ENCODE data around the gene ALDH1L1.
A peak's percentile ranks its signal among the peaks of the same experiment; 100 is the strongest.

ALDH1L1 gene

GRCh38 chr3:126179825-126180476 lies 435 bp downstream of the ALDH1L1 start:
- H3K9me3 ChIP-seq (ENCODE audit: control insufficient read depth, insufficient read depth, low read length), result no peaks in the 10 kb centered on the region
- H3K9ac ChIP-seq (ENCODE audit: low read depth, low read length), result peak overlapping the region; percentile 79; the same call in 1 of the 2 replicates
- no peaks in the 10 kb centered on the region for H3K36me3 ChIP-seq (ENCODE audit: insufficient read depth, low read length)
- H3K4me1 ChIP-seq (ENCODE audit: insufficient read depth, low read length), result no peaks in the 10 kb centered on the region; the same call in 1 of the 2 replicates

- H3K36me3 ChIP-seq (ENCODE audit: insufficient read depth, low read length), result no peaks in the 10 kb centered on the region
- H3K9me3 ChIP-seq (ENCODE audit: control insufficient read depth, insufficient read depth, low read length), result no peaks in the 10 kb centered on the region
- no peak overlapping the region for H3K9ac ChIP-seq (ENCODE audit: low read depth, low read length)
- peaks cover 7% of the 10 kb centered on the region for H3K4me1 ChIP-seq (ENCODE audit: insufficient read depth, low read length)
These were observed 10.2 kb downstream of the ALDH1L1 start for GRCh38 chr3:126170073-126170777.

- no peak overlapping the region for H3K9ac ChIP-seq (ENCODE audit: low read depth, low read length)
- H3K9me3 ChIP-seq (ENCODE audit: control insufficient read depth, insufficient read depth, low read length), result no peaks in the 10 kb centered on the region
- peaks cover 7% of the 10 kb centered on the region for H3K4me1 ChIP-seq (ENCODE audit: insufficient read depth, low read length)
- no peaks in the 10 kb centered on the region for H3K36me3 ChIP-seq (ENCODE audit: insufficient read depth, low read length)
These were observed 12.8 kb downstream of the ALDH1L1 start for GRCh38 chr3:126167566-126167965.

GRCh38 chr3:126166009-126166408 lies 14.4 kb downstream of the ALDH1L1 start:
- H3K9ac ChIP-seq (ENCODE audit: low read depth, low read length), result no peak overlapping the region
- no peaks in the 10 kb centered on the region for H3K36me3 ChIP-seq (ENCODE audit: insufficient read depth, low read length)
- peaks cover 7% of the 10 kb centered on the region for H3K4me1 ChIP-seq (ENCODE audit: insufficient read depth, low read length)
- H3K9me3 ChIP-seq (ENCODE audit: control insufficient read depth, insufficient read depth, low read length), result no peaks in the 10 kb centered on the region

GRCh38 chr3:126161309-126161708 lies 19.1 kb downstream of the ALDH1L1 start:
- no peaks in the 10 kb centered on the region for H3K4me1 ChIP-seq (ENCODE audit: insufficient read depth, low read length)
- no peak overlapping the region for H3K9ac ChIP-seq (ENCODE audit: low read depth, low read length)
- no peaks in the 10 kb centered on the region for H3K36me3 ChIP-seq (ENCODE audit: insufficient read depth, low read length)
- 0 out of 2 replicates have a peak, but pooled peaks cover 4% of the 10 kb centered on the region for H3K9me3 ChIP-seq (ENCODE audit: control insufficient read depth, insufficient read depth, low read length)

- Histone ChIP-seq H3K36me3 (ENCODE audit: insufficient read depth, low read length) (no peaks in the 10 kb centered on the region), H3K9ac (ENCODE audit: low read depth, low read length) (no peak overlapping the region), H3K9me3 (ENCODE audit: control insufficient read depth, insufficient read depth, low read length) (0 out of 2 replicates have a peak, but pooled peaks cover 4% of the 10 kb centered on the region), H3K4me1 (ENCODE audit: insufficient read depth, low read length) (no peaks in the 10 kb centered on the region)
These were observed 19.9 kb downstream of the ALDH1L1 start for GRCh38 chr3:126160243-126161210.

- H3K9ac ChIP-seq (ENCODE audit: low read depth, low read length), result no peak overlapping the region
- 0 out of 2 replicates have a peak, but pooled peaks cover 4% of the 10 kb centered on the region for H3K9me3 ChIP-seq (ENCODE audit: control insufficient read depth, insufficient read depth, low read length)
- no peaks in the 10 kb centered on the region for H3K36me3 ChIP-seq (ENCODE audit: insufficient read depth, low read length)
- no peaks in the 10 kb centered on the region for H3K4me1 ChIP-seq (ENCODE audit: insufficient read depth, low read length)
These were observed 20.9 kb downstream of the ALDH1L1 start for GRCh38 chr3:126159476-126159875.

GRCh38 chr3:126158912-126159454 lies 21.4 kb downstream of the ALDH1L1 start:
- no peaks in the 10 kb centered on the region for H3K36me3 ChIP-seq (ENCODE audit: insufficient read depth, low read length)
- H3K9ac ChIP-seq (ENCODE audit: low read depth, low read length), result no peak overlapping the region
- H3K9me3 ChIP-seq (ENCODE audit: control insufficient read depth, insufficient read depth, low read length), result 0 out of 2 replicates have a peak, but pooled peaks cover 4% of the 10 kb centered on the region
- H3K4me1 ChIP-seq (ENCODE audit: insufficient read depth, low read length), result no peaks in the 10 kb centered on the region

GRCh38 chr3:126158016-126158911 lies 22.1 kb downstream of the ALDH1L1 start:
- Histone ChIP-seq H3K36me3 (ENCODE audit: insufficient read depth, low read length) (no peaks in the 10 kb centered on the region), H3K9ac (ENCODE audit: low read depth, low read length) (no peak overlapping the region), H3K9me3 (ENCODE audit: control insufficient read depth, insufficient read depth, low read length) (0 out of 2 replicates have a peak, but pooled peaks cover 4% of the 10 kb centered on the region), H3K4me1 (ENCODE audit: insufficient read depth, low read length) (no peaks in the 10 kb centered on the region)

- Histone ChIP-seq H3K36me3 (ENCODE audit: insufficient read depth, low read length) (no peaks in the 10 kb centered on the region), H3K4me1 (ENCODE audit: insufficient read depth, low read length) (no peaks in the 10 kb centered on the region), H3K9ac (ENCODE audit: low read depth, low read length) (no peak overlapping the region), H3K9me3 (ENCODE audit: control insufficient read depth, insufficient read depth, low read length) (0 out of 2 replicates have a peak, but pooled peaks cover 4% of the 10 kb centered on the region)
These were observed 23.2 kb downstream of the ALDH1L1 start for GRCh38 chr3:126157083-126157768.

GRCh38 chr3:126156468-126156867 lies 23.9 kb downstream of the ALDH1L1 start:
- Histone ChIP-seq H3K4me1 (ENCODE audit: insufficient read depth, low read length) (no peaks in the 10 kb centered on the region), H3K36me3 (ENCODE audit: insufficient read depth, low read length) (no peaks in the 10 kb centered on the region), H3K9me3 (ENCODE audit: control insufficient read depth, insufficient read depth, low read length) (0 out of 2 replicates have a peak, but pooled peaks cover 4% of the 10 kb centered on the region), H3K9ac (ENCODE audit: low read depth, low read length) (no peak overlapping the region)

- Histone ChIP-seq H3K9me3 (ENCODE audit: control insufficient read depth, insufficient read depth, low read length) (0 out of 2 replicates have a peak, but pooled peaks cover 4% of the 10 kb centered on the region), H3K4me1 (ENCODE audit: insufficient read depth, low read length) (no peaks in the 10 kb centered on the region), H3K9ac (ENCODE audit: low read depth, low read length) (no peak overlapping the region), H3K36me3 (ENCODE audit: insufficient read depth, low read length) (no peaks in the 10 kb centered on the region)
These were observed 24.6 kb downstream of the ALDH1L1 start for GRCh38 chr3:126155819-126156218.

- Histone ChIP-seq H3K4me1 (ENCODE audit: insufficient read depth, low read length) (no peaks in the 10 kb centered on the region), H3K9me3 (ENCODE audit: control insufficient read depth, insufficient read depth, low read length) (0 out of 2 replicates have a peak, but pooled peaks cover 4% of the 10 kb centered on the region), H3K36me3 (ENCODE audit: insufficient read depth, low read length) (no peaks in the 10 kb centered on the region), H3K9ac (ENCODE audit: low read depth, low read length) (no peak overlapping the region)
These were observed 25.1 kb downstream of the ALDH1L1 start for GRCh38 chr3:126155280-126155640.

Measured in ES-I3 (cell line).